Transverse colon (tissue), 4 donors: ENCODE measurements around the gene SMIM1. TPM values are rescaled to one million over a fixed set of nuclear protein-coding genes. Genes with fewer than 3 reads are reported as not detected.

Experiments used
- DNase-seq: peaks from one replicate; pipeline ENCODE4 v3.0.0-alpha.2; 2019
- H3K27ac ChIP-seq, 4 donors: fragments of 200-600 bp; sonication (generic); 2 replicates each; pipeline ENCODE4 v1.5.1; 2016 to 2018; ENCODE audit warnings: inconsistent platforms in 4 of 4
- H3K27me3 ChIP-seq: fragments of 200-600 bp; sonication (generic); 2 replicates; pipeline ENCODE4 v1.5.1; 2017; ENCODE audit warnings: inconsistent platforms
- H3K36me3 ChIP-seq, 4 donors: fragments of 200-600 bp; sonication (generic); 2 replicates each; pipeline ENCODE4 v1.5.1; 2017 to 2019; ENCODE audit warnings: inconsistent platforms in 4 of 4
- H3K4me1 ChIP-seq, 4 donors: fragments of 200-600 bp; sonication (generic); 2 replicates each; pipeline ENCODE4 v1.5.1; 2017 to 2020; ENCODE audit warnings: inconsistent platforms in 4 of 4
- H3K4me3 ChIP-seq, 4 donors: fragments of 200-600 bp; sonication (generic); 1 replicate in 1 of 4; 2 replicates in 3 of 4; pipeline versions ENCODE4 v1.5.1 to v1.6.1; 2017 to 2019; ENCODE audit warnings: inconsistent platforms in 4 of 4
- H3K9me3 ChIP-seq, 2 donors: fragments of 200-600 bp; sonication (generic); 2 replicates each; pipeline ENCODE4 v1.5.1; 2017 to 2019; ENCODE audit warnings: inconsistent platforms in 2 of 2
- CTCF ChIP-seq, 5 experiments: fragments of 200-600 bp in 3 of 5; fragments of 450-650 bp in 2 of 5; sonication (generic) in 3 of 5; IDR thresholded peaks; 1 replicate in 2 of 5; 2 replicates in 3 of 5; pipeline ENCODE4 v1.5.1; 2016 to 2017; ENCODE audit warnings: antibody characterized with exemption in 5 of 5, inconsistent platforms in 3 of 5, mild to moderate bottlenecking in 2 of 5, moderate library complexity in 1 of 5
- EP300 ChIP-seq: sonication (generic); formaldehyde crosslinking; IDR thresholded peaks from one replicate; pipeline ENCODE4 v1.6.1; 2017; ENCODE audit warnings: antibody characterized with exemption, low read depth
- POLR2A ChIP-seq: fragments of 450-650 bp; IDR thresholded peaks from one replicate; pipeline ENCODE4 v1.6.1; 2016; ENCODE audit warnings: antibody characterized with exemption, mild to moderate bottlenecking, moderate library complexity
- POLR2AphosphoS5 ChIP-seq, 3 donors: sonication (generic); formaldehyde crosslinking; IDR thresholded peaks; one replicate each; pipeline ENCODE4 v1.6.1; 2016; ENCODE audit warnings: antibody characterized with exemption in 3 of 3
- WGBS, 2 donors: methylation state at CpG; one replicate each; pipeline ENCODE4 v1.1.5; 2018; ENCODE audit warnings: low coverage in 1 of 2; 5-methylcytosine and 5-hydroxymethylcytosine counted together
- in situ Hi-C, 4 donors: fragments of 200-750 bp; cut with MboI; loops; one replicate each; pipeline versions ENCODE4 v1.15.0 to v1.15.1; 2017; ENCODE audit warnings: low sequenced_read_pairs in 3 of 4, low pct_ligation_motif_present in 1 of 4, low pct_unique_long_range_greater_than_20kb in 1 of 4
- intact Hi-C: fragments of 100-400 bp; cut with DNase I; formaldehyde crosslinking; loops from one replicate; pipeline ENCODE4 v1.15.1; 2023; ENCODE audit warnings: low total_unique reads
- total RNA-seq, 4 donors: library from RNA; depleted of rRNA; stranded (reverse); fragments of >200 nt; gene quantifications; one replicate each; pipeline ENCODE4 v1.1.0, GENCODE V29; 2016

The SMIM1 gene
- total RNA-seq, 4 donors from 2014 or later, result not detected

GRCh38 chr1:3811595-3811911 lies 39.0 kb downstream of the SMIM1 start:
- TF ChIP-seq CTCF (IDR thresholded peaks at IDR 0.05) (no peak), EP300 (no peak), POLR2AphosphoS5 (IDR thresholded peaks at IDR 0.05) (no peak), POLR2A (no peak)
- 34% methylated on average over 2 of the region's 2 CpGs; no CpG with 5 or more reads in 1 of the 2 donors for WGBS, 2 donors
- H3K27ac ChIP-seq, result no peak overlapping the region
- intact Hi-C loops (no loop called here), in situ Hi-C loops (no loop called here)
- H3K36me3 ChIP-seq, result peaks cover 0 to 13% (median 6%) of the 10 kb centered on the region in 4 donors
- no peaks in the 10 kb centered on the region for H3K9me3 ChIP-seq
- no peak overlapping the region for H3K4me3 ChIP-seq
- no peaks in the 10 kb centered on the region for H3K4me1 ChIP-seq
- H3K27me3 ChIP-seq, result no peaks in the 10 kb centered on the region
- DNase-seq, result no peak

GRCh38 chr1:3814065-3814464 lies 41.5 kb downstream of the SMIM1 start:
- TF ChIP-seq POLR2A, result no peak
- TF ChIP-seq CTCF (IDR thresholded peaks at IDR 0.05), result no peak
- TF ChIP-seq EP300, result no peak
- no peak for TF ChIP-seq POLR2AphosphoS5 (IDR thresholded peaks at IDR 0.05)
- H3K27me3 ChIP-seq, result no peaks in the 10 kb centered on the region
- in situ Hi-C loops, result no loop called here
- intact Hi-C loops, result no loop called here
- WGBS, 2 donors, result 100% methylated on average over 1 to 2 of the region's 2 CpGs
- no peak overlapping the region for H3K4me3 ChIP-seq
- H3K27ac ChIP-seq, result no peak overlapping the region
- no peak for DNase-seq
- H3K4me1 ChIP-seq, result no peaks in the 10 kb centered on the region
- H3K9me3 ChIP-seq, result no peaks in the 10 kb centered on the region
- H3K36me3 ChIP-seq, result peaks cover 0 to 13% (median 6%) of the 10 kb centered on the region in 4 donors

- in situ Hi-C loops (no loop called here), intact Hi-C loops (loop anchor here (5.0 kb wide), 1 partner anchor 1947 kb away; no protein-coding TSS in a partner anchor)
- TF ChIP-seq EP300 (no peak), POLR2AphosphoS5 (IDR thresholded peaks at IDR 0.05) (no peak), POLR2A (no peak), CTCF (IDR thresholded peaks at IDR 0.05) (no peak)
- H3K36me3 ChIP-seq, result peaks cover 0 to 21% (median 9%) of the 10 kb centered on the region in 4 donors
- no peak for DNase-seq
- no peak overlapping the region for H3K27ac ChIP-seq
- no peaks in the 10 kb centered on the region for H3K4me1 ChIP-seq
- H3K27me3 ChIP-seq, result no peaks in the 10 kb centered on the region
- no peak overlapping the region for H3K4me3 ChIP-seq
- H3K9me3 ChIP-seq, result no peaks in the 10 kb centered on the region
- whole genome bisulfite sequencing, 2 donors, result 90% methylated on average over 42 of the region's 42 CpGs; no CpG with 5 or more reads in 1 of the 2 donors
Observed at GRCh38 chr1:3814771-3815561, 42.4 kb downstream of the SMIM1 start.

GRCh38 chr1:3816331-3817137 lies 44.0 kb downstream of the SMIM1 start:
- H3K4me3 ChIP-seq, result no peak overlapping the region
- in situ Hi-C loops, result no loop called here

More at GRCh38 chr1:3816331-3817137, 44.0 kb downstream of the SMIM1 start:
- no peaks in the 10 kb centered on the region for H3K27me3 ChIP-seq
- WGBS, 2 donors, result 91% methylated on average over 38 of the region's 38 CpGs; no CpG with 5 or more reads in 1 of the 2 donors
- no peaks in the 10 kb centered on the region for H3K9me3 ChIP-seq
- no peaks in the 10 kb centered on the region for H3K4me1 ChIP-seq
- H3K27ac ChIP-seq, result no peak overlapping the region
- intact Hi-C loops, result loop anchor here (5.0 kb wide), 1 partner anchor 1946 kb away; no protein-coding TSS in a partner anchor
- peaks cover 0 to 35% (median 12%) of the 10 kb centered on the region in 4 donors for H3K36me3 ChIP-seq
- DNase-seq, result no peak
- TF ChIP-seq POLR2AphosphoS5 (IDR thresholded peaks at IDR 0.05) (no peak), CTCF (IDR thresholded peaks at IDR 0.05) (no peak), POLR2A (no peak), EP300 (no peak)
